GM18517 (cell line): ENCODE data around the gene FRMD4A.

ENCODE experiments used
- ATAC-seq: cut with Tn5 transposase; IDR thresholded peaks from one replicate; pipeline ENCODE4 v1.9.1; 2021; ENCODE audit warnings: mild to moderate bottlenecking, moderate library complexity; ENCODE audit not compliant: unreplicated experiment

FRMD4A gene

DNA sequence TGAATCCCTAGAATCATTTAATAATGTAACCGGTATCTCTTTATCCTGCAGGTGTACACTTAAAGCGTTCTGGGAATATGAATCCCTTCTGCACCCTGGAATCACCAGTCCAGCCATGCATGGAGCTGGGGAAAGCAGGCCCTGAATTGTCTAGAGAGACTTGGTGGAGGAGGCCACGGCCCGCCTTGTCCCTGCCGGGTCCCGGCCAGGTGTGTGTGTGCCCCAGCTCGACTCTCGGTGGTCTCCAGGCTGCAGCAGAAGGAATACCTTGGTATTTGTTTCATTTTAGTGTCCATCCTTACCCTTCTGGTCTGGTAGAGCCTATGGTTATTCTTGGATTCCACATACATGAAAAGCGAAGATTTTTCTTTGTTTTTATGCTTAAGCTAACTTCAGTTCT lies 685.9 kb downstream of the FRMD4A start:
- no peak for ATAC-seq

DNA sequence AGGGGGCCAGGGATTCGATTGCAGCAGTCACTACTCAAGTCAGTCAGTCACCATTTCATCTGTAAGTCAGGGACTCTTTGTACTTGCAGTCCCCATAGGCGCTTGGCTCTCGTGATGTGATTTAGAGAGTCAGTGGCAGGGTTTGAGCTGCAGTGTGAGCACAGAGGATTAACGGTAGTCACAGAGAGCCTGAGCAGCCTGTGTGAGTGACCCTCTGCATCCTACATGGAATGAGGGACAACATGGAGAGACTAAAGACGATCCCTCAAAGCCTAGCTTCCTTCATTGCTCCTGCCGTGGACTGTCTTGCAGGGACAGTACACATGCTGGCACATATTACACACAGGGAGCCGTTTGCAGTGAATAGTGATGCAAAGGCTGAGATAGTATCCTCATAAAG lies 687.7 kb downstream of the FRMD4A start:
- no peak for ATAC-seq

DNA sequence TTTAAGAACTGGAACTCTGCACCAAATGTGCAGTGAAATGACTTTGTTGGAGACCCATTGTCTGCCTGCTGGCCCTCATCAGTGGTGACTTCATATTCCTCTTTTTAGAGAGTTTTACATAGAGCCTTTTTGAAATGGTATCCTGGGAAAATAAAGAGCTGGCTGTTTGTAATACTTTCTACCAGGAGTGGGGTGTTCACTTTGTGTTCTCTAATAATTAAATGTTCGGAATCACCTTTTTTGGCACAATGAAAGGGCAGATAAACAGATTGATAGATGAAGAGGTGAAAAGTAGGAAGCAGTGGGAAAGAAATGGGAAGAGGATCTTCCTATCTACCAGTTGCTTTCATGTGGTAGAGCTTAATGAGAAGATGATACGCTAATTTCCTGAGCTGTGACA lies 688.4 kb downstream of the FRMD4A start:
- no peak for ATAC-seq

DNA sequence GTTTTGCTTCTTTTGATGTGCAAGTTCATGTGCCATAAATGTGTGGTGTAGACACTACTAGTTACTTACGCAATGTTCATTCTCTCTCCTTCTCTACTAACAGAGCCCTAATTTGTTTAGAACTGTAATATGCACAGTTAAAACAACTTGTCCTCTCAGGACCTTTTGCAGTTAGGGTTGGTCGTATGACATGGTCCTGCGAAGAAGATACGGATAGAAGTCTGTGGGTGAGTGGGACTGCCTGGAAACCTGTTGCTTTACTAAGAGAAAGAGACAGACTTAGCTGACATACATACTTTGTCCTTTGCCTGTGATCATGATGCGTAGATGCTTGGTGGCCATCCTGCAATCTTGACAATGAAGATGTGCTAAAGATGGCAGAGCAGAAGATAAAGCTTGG lies 692.8 kb downstream of the FRMD4A start:
- ATAC-seq: no peak

DNA sequence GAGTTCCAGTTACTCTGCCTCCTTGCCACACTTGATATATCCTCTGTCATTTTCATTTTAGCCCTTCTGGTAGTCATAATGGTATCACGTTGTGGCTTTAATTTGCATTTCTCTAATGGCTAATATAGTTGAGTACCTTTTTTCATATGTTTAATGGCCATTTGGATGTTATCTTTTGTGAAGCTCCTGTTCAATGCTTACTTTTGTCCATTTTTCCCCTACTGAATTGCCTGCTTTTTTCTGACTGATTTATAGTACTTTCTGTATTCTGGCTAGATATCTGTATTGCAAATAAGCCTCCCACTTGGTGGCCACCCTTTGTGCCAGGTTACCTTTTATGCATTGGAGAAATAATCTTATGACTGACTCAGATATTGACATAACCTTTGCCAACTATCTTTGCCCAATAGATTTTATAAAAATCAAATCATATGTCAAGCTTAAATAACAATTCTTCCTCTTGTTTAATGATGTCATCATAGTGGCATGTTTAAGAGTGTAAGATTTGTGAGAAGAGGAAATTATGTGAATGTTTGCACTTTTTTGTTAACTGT lies 693.3 kb downstream of the FRMD4A start:
- no peak for ATAC-seq

DNA sequence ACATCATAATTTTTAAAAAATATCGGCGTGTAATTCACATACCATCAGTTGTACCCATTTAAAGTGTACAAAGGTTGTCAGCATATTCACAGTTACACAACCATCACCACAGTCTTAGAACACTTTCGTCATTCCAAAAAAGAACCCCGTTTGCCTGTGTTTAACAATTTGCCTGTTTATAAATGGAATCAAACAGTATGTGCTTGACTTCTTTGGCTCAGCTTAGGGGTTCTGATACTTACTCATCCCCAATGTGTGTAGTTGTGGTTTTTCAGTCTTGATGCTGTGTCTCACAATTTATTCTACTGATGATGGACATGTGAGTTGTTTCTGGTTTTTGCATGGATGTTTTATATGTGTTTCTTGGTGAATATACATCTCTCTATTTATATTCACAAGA lies 693.9 kb downstream of the FRMD4A start:
- no peak for ATAC-seq

DNA sequence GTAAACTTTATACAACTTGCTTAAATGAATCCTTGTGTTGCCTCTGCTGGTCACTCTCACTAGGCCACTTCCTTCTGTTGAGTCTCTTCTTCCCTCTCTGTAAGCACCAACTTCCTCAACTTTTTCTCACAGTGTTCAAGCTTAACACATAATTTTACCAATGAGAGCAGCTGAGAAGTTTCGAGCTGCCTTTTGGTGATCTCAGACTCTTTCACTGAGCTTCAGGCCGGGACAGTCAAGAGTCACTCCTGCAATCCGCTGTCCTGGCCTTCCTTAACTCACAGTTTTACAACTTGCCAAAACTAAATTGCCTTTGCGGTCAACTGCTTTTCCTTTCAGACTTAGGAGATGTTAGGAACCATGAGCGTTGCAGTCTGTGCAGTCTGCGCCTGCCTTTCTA lies 696.5 kb downstream of the FRMD4A start:
- ATAC-seq: no peak

DNA sequence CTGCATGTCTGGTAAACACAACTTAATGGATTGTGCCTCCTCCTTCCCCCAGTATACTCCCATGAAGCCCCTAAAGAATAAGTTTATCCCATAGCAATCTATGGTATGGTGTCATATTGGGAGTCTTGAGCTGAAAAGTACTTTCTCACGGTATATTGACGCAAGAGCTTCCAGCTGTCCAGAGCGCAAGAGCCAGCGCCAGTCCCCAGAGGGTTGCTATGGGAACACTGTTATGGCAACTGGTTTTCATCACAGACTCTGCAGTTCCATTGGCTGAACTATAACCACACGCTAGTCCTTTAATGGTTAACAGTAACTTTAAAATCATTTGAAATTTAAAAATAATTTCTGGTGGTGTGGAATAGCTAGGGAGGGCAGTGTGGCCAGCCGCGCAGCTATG lies 697.0 kb downstream of the FRMD4A start:
- ATAC-seq: no peak

DNA sequence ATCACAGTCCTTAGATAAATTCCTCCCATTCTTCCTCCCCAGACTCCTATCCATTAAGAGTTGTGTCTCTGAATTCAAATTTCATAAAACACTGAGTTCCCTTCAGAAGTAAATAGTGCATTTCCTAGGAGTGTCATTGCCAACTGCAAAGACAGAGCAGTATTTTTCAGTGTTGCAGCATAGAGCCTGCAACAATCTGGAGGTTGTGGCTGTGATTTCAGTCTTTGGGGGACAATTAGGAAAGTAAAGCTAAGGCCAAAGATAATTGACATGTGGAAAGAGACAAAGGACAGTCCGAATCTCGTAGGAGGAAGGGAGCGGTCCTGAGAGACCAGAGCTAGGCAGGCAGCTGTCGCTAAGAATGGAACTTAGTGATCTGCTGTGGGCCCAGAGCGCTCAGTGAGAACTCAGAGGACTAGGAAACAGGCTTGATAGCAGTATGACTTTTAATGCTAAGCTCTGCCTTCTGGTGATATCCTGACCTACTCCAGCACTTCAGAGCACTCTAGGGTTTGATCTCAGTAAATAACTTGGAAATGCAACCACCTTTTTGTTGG lies 697.8 kb downstream of the FRMD4A start:
- no peak for ATAC-seq

DNA sequence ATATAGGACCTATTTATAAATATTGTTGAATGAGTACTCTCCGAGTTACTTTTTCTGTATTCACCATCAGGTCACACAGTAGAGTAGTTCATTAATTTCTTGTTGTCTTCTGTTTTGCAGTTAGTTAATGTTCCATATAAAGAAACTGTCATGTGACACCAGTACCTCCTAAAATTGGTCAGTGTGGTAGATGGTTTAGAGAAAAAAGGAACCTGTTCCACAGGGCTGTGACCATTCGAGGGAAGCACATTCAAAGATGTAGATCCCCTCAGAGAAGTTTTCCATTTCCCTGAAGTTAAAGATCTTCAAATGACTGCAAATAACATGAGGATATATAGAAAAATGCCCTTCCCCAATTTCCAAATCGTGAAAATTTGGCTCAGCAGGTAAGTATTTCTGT lies 698.3 kb downstream of the FRMD4A start:
- no peak for ATAC-seq

DNA sequence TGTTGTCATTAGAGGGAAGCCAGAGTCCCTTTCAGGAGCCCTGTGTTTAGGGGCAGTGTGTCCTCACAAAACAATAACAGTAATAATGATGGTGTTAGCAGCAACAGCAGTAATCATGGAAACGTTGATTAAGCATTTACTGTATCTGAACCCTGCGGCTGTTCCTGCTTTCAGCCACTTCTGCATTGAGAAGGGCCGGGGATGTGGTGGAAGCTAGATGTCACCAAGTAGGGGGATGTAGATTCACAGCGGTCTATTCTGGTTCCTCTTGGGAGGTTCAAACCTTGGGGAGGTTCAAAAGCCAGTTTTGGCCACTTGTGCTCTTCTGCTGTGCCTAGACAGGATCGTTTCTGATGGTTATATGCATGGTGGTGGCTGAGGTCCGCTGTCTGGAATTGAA lies 699.1 kb downstream of the FRMD4A start:
- no peak for ATAC-seq

DNA sequence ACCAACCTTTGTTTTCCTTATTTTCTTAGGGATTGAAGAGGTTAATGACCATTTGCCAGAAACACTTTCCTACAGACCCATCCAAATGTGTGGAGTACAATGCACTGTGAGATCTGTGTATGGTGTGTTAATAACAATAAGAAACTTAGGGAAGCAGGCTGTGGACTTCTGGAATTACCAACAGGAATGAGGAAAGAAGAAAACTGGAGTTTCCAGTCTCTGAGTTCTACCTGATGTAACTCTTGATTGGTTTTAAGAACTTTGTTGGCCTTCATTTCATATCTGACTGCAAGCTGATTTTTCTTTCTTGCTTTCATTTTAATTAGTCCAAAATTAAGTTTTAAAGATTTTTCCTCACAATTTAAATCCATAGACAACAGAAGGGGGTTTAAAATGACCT lies 700.5 kb downstream of the FRMD4A start:
- ATAC-seq: no peak

DNA sequence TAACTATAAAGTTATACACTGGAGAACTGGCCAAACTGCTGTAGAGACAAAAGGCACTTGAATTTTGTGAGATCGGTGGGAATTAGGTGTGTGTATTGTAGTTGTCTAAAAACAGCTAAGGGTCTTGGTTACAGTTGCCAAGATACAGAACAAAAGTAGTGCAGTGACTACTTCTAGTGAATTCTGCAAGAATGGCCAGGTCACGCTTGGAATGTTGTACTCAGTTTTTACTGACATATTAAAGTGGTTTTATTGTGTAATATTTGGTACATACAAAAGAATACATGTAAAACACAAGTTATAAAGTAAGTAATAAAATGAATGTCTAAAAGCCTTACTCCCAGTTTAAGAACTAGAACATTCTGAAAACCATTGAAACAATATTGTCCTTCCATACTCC lies 701.6 kb downstream of the FRMD4A start:
- ATAC-seq: no peak

DNA sequence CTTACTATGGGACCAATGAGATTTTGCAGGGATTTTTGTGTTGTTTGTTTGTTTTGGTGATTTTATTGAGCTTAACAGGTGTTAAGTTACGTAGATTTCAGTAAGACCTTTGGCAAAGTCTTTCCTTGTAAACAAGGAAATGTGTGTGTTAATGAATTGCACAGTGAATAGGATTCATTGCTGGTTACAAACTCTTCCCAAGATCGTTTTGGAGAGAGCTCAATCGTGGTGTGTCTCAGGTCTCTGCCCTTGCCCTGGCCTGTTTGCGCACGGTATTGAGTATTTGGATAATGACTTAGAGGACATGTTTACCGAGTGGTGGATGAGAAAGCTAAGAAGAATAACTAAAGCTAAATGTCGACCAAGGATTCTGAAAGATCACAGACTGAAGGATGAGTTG lies 702.1 kb downstream of the FRMD4A start:
- no peak for ATAC-seq

DNA sequence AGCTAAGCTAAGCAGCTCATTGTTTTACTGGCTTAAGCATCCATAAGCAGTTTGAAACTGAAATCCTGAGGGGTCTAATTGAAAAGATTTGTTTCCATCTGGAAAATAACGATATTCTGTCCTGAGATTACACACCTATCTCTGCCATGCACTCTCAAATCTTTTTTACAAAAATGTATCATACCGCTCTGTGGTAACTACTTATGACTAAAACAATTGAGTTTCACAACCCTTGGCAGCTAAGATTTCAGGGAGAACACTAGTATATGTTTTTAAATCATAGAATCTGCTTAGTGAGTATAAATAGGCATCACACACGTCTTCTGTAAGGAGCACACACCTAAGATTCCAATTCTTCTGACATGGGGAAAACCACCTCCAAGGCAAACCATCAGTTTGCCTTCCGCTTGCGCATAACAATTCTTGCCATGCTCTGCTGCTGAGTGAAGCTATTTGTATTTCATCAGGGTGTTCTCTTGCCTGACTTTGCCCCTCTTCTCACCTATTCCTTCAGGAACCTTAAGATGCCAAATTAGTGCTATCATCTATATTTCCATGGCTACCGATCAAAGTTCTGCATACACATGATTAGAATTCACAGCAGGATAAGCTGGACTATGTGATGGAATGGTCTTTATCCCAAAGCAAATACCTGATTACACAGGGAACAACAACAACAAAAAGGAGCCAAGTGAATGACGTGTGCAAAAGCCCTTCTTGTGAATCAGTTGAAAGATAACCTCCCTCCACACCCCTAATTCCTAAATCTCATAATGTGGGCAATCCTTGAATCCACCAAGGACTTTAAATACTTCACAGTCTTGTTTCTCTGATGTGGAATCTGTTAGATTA lies 703.0 kb downstream of the FRMD4A start:
- ATAC-seq: no peak

DNA sequence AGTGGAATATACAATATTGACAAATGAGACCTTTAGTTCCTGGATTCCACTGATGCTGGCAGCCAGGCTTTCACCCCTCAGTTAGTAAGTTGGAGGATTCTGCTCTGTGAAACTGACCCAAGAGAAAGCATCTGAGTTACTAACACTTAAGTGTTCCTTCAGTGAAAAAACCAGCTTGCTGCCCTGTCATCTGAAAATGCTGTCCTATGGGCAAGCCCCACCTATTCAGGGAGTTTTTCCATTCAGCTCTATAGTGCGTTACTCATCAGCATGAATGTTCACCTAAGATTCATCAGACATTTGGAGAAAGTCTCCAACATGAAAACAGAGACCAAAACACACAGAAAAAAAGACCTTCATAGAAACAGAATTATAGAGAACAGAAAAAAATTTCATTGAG lies 706.1 kb downstream of the FRMD4A start:
- ATAC-seq: no peak

DNA sequence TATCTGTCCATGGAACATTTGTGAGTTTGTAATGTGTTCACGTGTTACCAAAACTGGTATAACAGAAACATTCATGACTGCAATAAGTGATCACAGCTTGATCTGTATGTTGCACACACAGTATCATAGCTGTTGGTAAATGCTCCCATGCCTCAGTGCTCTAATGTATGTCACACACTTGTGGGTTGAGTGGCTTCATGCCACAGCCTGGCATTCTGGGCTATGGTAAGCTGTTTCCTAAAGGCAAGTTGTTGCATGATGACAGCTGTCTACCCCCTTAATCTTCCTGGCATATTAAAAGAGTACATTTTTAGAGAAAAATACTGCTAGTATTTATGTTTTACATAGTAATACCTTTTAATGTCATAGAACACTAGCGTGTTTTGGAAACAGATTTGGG lies 708.8 kb downstream of the FRMD4A start:
- ATAC-seq: no peak

DNA sequence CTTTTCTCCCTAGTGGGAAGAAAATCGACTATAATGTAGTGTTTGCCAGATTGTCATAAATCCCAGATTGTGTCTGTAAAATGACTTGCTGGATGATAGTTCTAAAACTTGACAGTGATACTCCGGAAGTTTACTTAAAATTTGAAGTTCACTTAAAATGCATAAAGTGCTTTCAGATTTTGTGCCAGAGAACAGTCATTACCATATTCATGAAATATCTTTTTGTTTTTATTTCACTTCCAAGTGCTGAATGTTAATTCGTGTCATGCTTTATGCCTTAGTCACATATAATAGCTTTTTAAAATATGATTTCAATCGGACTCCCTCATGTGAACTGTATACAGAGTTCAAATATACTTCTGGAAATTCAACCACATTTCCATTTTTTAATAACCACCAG lies 713.6 kb downstream of the FRMD4A start:
- no peak for ATAC-seq

DNA sequence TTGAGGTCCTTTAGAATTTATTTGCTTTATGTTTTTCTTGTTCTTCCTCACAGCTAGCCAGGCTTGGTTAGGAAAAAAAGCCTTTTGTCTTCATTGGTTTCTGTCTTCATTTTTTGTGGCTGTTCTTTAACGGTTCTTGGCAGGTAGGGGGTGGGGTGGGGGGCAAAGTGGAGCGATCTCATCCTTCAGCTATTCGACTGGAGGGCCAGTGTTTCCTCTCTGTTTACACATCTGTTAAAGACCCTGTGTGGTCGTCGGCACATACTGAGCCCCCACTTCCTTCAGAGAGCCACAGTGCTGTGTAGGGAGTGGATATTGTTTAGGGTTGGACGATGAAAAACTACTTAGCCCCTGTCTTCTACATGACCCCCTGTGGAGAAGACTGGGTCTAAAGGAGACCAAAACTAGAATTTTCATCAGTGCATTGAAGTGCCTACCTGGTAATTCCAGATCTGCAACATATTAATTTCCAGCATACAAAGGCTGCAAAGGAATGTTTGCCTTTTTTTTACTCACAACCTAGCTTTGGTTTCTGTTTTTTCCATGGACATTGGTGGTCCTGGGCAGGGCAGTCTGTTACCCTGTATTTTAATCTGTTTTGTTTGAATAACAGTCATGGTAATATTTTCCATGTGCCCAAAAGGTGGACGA lies 714.9 kb downstream of the FRMD4A start:
- ATAC-seq: no peak

DNA sequence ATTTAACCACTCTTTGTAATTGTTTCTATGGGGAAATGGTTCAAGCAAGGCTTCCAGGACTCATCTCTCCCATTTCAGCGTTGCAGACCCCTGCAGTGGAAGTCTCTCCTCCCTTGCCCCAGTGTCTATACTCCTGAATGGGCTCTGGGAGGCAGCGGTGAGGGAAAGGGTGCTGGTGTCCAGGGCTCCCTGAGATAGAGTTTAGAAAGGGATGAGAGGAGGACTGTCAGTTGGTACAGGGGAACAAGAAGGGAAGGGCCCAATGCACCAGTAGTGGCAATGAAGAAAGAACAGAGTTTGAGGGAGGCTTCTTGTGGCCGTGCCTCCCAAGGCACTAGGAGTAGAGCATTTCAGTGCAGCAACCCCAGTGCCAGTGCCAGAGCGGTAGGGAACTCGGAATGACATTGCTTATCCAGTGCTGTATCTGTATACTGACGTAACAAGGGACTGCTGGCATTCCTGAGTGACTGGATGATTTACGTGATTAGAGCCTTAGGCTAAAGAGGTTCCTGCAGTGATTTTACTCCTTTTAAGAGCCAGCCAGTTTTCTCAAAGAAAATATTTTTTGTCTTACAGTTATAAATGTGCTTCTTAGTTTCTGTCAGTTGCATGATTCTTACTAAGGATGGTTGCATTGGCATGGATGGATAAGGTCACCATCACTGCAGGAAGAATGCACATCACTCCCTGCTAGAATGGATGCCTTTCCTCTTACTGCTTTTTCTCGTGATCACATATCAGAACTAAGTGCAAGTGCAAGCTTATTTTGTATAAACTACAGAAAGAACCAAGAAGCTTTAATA lies 716.0 kb downstream of the FRMD4A start:
- no peak for ATAC-seq

DNA sequence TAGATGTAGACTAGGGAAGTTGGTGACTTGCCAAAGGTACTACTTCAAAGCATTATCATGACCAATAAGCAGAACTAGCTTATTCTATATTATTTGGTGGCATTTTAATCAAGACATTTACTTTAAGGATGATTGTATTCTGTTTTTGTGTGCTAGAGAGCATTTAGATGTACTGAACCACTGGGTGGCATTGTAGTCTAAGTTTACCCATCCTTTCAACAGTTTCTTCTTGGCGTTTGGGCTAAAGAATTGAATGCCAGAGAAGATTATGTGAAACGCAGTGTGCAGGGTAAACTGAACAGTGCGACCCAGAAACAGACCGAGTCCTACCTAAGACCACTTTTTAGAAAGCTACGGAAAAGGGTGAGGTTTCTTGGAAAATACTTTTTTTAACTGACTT lies 717.2 kb downstream of the FRMD4A start:
- no peak for ATAC-seq
